Iris pigment epithelial cell (primary cell): ENCODE data around the gene RAD18.

Source experiments
- DNase-seq: peaks from one replicate; pipeline ENCODE4 v3.0.0-alpha.2; 2011; ENCODE audit warnings: low read depth

RAD18 gene, protein sequence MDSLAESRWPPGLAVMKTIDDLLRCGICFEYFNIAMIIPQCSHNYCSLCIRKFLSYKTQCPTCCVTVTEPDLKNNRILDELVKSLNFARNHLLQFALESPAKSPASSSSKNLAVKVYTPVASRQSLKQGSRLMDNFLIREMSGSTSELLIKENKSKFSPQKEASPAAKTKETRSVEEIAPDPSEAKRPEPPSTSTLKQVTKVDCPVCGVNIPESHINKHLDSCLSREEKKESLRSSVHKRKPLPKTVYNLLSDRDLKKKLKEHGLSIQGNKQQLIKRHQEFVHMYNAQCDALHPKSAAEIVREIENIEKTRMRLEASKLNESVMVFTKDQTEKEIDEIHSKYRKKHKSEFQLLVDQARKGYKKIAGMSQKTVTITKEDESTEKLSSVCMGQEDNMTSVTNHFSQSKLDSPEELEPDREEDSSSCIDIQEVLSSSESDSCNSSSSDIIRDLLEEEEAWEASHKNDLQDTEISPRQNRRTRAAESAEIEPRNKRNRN

DNA sequence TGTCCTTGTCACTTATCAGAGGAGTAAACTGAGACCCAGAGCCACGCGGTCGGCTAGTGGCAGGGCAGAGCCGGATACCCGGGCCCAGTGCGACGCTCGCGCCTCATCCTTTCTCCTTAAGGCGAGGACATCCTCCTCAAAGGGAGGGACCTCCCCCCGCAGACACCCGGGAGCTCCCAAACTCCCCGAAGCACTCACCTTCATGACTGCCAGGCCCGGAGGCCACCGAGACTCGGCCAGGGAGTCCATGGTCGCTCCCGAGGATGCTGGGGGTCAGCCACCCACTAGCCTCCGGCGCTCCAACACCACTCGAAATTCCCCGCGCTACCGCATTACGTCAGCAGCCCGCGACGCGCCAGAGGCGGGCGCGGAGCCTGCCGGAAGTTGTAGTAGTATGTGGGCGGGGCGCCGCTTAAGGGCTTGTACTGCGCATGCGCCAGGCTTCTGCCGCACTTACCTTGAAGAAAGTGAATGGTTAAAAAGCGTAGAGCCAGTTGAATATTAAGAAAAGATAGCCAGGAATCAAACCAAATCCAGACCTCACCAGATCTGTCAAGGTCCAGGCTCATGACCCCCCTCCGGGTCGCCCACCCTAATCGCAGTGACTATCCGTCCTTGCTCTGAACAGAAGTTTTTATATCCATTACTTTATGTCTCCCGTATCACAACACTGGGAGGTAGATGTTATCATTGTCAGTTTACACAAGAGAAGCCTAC is at the start of gene RAD18:
Gene RAD18, minus strand, starts transcription at position 336 of the 717 bp plus-strand sequence. Its CDS starts 87 bp downstream, at position 249.
- peak; percentile 88 for DNase-seq

DNA sequence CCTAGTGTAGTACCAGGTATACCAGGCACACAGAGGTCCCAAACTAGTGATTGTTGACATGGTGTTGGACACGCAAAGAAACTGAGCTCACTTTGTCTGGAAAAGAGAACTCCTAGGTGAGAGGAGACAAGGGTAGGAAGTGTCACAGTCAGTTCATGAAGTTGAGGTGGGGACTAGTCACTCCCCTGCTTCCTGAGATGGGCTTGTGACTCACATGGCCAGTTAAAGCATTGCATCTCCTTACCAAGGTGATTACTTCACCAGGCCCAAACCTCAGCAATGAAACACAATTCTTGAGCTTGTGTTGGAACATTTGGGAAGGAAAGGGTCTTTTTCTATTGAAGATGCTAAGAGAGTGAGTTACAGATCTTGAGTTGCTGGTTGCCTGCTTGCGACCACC is 49.2 kb upstream of the RAD18 start:
- DNase-seq, result no peak

DNA sequence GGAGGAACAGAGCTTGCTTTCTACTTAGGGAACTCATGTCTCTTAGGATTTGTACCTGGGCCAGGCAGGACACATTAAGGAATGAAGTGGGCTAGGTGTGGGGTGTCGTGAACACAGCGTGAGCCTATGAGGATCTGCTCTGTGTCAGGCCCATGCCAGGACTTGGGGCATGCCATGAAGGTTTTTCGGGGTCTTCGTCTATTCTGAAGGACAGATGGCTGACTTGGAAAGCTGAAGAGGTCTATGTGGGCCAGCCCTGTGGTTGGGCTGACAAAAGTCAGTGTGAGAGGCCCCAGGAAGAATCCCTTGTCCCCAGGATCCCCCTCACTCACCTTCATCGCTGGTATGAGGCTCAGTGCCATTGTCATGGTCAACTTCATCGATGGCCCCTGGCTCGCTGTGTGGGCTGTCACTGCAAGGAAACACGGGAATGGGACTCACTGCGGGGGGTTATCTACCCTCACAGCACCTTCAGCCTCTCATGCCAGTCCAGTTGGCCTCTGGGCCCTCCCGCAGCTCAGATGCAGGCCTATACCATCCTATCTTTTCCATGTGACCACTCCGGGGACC is 46.8 kb upstream of the RAD18 start:
- no peak for DNase-seq

DNA sequence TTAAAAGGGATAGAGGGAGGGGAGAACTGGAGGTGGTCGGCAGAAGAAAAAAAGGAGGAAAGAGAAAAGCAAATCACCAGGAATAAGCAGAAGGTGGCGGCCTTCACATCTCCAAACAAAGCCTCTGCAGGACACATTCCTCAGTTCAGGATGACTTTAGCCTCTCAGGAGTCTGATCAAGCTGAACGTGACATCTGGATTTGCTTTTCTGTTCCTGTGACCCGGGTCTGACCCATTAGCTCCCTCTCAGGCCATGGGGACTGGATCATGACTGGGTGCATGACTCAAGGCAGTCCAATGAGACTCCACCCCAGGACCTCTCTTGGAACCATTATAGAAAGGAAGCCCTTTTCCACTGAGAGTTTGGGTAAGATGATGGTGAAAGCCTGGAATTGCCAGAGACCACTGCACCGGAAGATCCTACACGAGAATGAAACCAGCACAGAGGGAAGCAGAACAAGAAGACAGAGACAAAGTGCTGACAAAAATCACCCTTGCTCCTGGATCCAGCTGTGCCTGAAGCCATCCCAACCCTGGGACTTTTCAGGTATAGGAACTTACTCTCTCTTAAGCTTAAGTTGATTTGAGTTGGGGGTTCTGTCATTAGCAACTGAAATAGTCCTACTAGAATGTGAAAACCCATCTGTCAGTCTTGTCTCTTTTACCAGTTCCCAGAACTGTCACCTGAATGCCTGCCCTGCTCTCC is 45.4 kb upstream of the RAD18 start:
- DNase-seq, result no peak

DNA sequence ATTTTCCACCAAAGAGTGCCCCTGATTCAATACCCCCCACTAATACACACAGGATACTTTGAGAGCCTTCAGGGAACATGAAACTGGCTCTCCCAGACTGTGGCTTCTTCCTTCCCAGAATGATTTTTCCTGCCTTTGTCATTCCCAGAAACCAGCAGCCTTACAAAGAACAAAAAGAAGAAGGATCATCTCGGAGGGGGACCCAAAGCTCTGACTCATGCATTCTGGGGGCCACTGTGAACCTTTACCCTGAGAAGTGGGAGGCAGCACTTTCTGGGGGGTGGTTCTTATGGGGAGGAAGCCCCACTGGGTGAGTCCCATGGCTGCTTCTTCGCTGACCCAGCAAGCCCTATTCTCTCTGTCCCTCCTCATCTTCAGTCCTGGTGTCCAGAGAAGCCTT is 44.7 kb upstream of the RAD18 start:
- DNase-seq, result no peak

DNA sequence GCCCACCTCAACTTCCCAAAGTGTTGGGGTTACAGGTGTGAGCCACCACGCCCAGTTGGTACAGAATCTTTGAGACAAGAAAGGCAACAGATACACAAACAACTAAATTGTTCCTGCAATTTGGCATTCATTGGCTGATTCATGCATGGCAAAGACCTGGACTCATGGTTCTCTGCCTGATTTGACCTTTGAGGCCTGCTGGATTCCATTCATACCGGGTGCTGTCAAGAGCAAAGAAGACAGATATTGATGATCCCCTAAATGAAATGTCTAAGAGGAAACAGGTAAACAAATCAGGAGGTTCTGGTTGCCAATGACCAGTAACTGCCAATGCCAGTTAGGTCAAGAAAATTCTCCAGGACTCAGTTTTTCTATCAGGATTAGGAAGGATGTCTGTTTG is 43.9 kb upstream of the RAD18 start:
- DNase-seq, result no peak

DNA sequence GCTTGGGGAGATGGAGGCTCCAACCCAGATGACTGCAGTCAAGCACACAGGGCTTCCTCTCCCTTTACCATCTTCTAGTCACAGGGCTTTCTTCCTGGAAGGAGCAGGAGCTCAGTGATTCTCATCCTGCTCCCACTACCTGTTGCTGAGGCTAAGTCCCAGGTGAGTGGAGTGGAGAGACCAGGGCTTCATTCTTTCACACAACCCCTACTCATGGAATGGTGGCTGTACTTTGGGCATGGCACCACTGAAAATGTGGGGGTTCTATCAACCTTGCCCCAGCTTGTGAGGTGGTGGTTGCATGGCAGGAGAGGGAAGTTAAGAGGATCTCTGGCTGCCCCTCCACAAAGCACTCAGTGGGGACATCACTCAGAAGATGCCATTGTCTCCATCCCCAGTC is 36.8 kb upstream of the RAD18 start:
- DNase-seq, result no peak

DNA sequence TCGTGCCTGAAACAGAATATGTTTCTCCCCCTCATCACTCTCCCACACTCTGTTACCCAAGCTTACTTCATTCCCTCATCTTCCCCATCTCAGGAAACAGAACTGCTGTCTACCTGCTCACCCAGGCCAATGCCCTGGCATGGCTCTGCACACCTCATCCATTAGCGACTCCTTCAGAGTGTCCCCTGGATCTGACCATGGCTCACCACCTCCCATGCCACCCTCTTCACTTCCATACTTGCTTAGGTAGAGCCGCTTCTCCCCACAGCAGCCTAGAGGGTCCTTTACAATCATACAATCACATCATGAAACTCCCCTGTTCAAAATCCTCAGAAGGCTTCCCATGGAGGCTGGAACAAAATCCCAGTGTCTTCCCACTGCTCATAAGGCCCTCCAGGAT is 33.9 kb upstream of the RAD18 start:
- DNase-seq, result no peak

DNA sequence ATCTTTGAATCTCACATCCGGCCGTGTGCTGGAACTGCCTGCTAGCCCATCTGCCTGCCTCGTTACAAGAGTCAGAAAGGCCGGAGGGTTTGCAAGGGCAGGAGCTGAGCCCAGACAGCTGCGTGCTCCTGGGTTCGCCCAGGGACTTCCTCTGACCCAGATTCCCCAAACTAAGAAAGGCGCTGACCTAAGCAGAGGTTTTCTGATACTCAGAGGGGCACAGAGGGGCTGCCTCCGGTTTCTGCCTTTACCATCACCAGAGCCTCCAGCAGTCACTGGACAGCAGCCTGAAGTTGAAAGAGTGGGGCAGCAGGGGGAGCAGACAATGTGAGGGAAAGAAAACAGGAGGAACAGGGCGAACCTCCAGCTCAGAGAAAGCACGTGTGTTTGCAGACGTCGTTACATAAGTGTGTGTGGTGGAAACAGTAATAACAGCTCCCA is 33.4 kb upstream of the RAD18 start:
- peak; percentile 59 for DNase-seq

DNA sequence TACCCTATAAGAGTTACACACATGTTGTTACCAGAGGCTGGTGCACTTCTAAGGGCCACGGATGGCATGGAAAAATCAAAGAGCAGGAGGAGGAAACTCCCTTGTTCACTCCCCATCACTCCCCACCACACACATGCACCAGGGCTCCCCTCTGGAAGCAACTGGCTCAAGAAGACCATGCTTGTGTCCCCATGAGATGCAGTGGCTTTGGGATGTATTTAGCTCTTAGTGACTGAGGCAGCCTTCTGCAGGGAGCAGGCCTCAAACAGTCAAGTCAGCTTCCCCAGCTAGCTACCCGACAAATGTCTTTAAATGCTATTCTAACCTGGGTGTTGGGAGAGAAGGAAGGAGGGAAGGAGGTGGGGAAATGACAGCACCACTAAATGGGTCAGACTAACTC is 32.9 kb upstream of the RAD18 start:
- DNase-seq, result no peak

DNA sequence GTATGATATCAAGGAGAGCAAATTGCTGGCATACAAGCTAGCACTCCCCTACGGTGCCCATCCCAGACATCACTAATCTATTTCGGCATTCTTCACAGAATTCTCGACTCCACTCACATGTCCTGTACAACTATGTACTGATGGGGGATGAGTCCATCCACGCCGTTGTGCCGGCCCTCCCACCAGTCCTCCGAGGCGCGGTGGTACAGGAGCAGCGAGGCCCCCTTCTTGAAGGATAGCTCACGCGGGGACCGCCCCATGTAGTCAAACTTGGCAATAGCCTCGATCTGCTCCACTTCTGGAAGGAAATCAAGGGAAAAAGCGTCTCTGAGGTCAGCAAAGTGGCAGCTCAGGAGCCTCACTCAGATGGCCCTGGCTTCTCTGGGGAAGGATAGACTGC is 31.0 kb upstream of the RAD18 start:
- no peak for DNase-seq

DNA sequence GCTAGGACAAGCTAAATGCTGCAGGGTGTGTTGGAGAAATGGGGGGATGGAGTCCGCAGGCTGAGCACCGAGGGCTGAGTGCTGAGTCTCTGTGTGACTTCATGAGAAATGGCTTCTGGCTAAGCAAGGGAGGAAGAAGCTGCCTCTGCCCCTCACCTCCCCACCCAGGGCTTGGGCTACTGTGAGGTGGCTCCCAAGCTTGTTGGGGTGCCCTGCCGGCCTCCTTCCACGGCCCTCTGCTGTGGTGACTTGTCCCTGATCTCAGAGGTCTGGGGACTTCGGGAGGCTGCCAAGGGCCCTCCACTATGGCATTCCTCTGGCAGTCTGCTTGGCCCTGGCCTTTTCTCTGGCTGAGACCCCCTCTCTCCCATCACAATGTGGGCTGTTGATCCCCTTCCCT is 30.1 kb upstream of the RAD18 start:
- DNase-seq, result no peak

DNA sequence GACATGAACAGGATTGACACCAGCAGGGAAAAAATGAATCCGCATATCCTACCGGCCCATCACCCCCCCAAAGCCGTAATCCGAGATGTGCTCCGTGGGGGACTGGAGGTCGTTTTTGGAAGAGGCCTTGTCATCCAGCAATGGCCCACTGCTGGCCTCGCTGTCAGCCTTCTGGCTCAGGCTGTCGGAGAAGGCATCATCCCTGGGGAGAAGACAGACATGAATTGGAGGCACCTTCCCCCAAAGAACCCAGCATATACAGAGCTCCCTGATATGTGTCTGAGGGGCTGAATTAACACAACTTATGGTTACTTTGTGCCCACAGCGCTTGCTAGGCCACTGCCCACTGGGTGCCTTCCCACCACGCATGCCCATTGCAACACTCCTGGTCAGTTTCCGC is 29.6 kb upstream of the RAD18 start:
- DNase-seq, result no peak

DNA sequence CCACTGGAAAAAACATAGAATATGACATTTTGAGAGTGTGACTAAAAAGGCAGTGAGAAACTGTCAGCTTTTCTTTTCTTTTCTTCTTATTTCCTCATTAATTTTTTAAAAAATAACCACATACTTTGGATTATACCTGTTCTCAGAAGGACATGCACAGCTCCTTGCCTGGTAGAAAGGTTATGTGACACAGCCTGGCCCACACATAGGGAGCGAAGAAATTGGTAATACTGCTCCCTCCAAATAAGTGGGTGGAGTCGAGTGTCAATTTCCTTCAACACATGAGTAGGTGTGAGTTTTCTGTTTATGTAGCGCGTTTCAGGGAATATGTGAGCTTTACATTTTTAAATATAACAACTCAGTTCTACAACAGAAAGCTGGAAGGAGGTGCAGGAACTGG is 28.9 kb upstream of the RAD18 start:
- DNase-seq, result no peak

DNA sequence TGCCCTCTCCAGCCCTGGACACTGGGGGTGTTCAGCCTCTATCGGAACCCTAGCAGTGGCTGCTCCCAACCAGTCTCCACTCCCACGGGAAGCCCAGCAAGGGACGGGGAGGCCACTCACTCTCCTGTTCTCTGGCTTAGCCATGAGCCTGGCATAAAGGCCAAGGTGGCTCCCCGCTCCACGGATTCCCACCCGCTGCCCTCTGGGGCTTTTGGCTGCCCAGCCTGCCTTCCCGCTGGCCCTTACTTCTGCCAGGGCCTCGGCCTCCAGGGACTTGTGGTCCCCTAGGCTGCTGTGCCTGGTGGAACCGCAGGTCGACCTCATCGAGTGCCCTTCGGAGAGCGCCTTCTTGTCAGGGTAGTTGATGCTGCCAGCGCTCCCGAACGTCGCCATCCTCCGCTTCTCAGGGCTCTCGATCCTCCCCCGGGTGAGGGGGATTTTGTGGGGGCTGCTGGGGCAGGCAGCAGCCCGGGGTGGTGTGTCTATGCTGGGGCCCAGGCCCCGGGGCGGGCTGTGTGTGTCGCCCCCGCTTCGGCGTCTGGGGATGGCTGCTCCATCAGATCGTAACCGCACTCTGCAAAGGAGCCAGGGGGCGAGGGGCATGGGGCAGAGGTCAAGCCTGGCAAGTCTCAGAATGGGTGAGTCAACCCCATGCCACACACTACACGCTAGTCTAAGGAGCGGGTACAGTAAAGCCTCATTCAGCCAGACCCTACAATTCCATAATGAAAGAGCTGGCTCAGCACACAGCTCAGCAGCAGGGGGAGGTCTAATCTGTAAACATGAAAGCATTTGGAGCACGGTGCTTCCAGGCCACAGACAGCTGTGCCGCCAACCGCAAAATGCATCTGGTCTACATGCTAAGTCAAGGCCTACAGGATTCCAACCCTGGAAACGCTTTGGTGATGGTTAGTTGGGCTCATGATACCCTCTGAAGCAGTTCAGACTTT is 27.3 kb upstream of the RAD18 start:
- DNase-seq, result peak; percentile 43

DNA sequence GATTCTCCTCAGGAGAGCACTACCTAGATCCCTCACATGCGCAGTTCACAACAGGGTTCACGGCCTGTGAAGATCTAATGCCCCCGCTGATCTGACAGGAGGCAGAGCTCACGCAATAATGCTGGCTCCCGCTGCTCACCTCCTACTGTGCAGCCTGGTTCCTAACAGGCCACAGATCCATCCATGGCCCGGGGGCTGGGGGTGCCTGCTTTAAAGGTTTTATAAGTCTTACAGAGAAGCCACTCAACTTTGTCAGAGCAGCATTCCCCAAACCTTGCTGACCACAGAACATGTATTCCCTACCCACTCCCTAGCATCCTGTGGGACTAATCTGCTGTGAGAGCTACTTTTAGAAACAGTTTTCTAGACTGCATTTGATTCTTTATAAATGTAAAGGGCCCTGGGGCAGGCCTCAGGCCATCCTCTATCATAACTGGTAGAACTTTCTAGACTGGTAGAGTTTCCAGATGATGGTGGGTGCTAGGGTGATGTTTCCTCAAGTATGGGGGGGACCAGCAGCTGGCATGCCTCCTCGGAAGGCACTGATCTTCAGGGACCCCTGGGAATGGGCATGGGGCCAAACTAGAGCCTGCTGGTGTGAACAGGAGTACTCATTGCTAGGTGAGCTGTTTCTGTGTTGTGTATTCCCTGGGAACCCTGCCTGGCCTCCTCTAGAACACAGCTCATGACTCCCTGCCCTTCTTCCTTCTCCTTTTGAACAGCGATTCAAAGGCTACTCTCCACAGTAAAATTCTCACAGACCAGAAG is 25.7 kb upstream of the RAD18 start:
- no peak for DNase-seq

DNA sequence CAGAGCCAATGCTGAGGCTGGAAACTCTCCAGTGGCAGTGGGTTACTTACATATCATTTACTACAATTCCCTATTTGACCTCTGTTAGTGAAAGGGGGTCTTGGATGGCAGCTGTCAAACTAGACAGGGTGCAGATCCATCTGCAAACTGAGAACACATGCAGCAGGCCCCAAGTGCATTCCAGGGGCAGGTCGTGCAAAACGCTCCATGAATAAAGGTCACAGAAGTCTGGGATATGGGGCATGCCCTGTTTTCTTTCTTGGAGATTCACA is 25.0 kb upstream of the RAD18 start:
- no peak for DNase-seq

DNA sequence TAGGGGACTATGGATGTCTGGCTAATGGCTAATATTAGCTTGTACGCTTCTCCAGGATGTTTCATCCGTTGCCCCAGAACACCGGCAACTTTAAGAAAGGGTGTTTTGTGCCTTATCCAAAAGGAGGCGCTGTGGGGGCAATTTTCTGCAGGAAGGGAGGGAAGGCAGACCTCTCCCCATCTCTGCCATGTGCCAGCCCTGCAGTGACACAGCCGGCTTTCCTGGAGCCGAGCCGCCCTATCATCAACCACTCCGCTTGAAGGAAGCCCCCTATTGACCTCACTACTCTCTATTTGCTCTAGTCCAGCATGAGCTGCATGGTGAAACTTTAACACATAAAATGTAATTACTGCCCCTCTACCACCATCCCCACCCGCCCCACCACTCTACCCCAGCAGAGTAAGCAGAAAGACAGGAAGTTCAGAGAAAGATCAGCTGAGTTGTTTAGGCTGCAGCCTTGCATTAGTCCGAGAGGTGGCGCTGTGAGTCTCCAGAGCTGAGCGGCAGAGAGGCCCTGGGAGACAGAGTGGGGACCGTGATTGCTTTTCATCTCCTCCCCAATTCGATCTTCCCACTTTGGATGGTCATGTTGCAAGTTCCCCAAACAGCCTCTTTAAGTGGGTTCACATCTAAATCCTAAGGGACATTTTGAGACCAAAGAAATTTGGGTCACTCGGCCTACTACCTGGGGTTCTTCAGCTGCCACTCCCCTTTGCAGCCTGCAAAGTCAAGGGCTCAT is 24.5 kb upstream of the RAD18 start:
- peak; percentile 55 for DNase-seq

DNA sequence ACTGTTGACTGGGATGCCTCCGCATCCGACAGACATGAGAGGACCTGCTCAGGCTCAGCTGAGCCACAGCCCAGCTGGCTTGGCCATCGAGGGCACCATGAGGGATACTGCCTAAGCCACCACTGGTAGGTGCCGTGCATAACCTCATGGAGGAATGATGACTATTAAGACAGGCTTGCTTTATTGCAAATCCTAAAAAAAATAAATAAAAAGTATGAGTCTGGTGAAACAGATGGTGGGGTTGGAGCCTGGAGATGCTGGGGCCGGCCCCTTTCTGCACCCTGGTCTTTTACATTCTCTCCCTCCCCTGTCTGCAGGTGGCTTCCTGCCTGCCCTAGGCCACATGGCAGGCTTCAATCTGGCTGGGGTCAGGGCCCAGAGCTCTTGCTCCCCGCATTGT is 24.0 kb upstream of the RAD18 start:
- no peak for DNase-seq

DNA sequence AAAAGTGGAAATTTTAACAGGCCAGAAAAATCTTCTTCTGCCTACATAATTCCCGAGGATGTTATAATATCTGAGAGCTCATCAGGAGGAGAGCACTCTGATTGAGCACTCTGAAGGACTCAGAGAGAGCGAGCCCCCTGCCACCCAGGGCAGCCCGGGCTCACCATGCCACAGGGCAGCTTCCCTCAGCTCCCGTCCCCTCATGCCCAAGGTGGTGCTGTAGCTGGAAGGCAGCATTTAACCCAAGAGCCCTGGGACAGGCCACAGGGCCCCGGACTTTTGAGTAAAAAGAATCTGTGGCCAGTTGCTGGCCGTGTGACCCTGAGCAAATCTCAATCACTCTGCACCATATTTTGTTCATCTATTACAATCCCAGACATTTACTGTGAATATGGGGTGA is 23.5 kb upstream of the RAD18 start:
- DNase-seq, result no peak
